Measurements from ENCODE around the gene SH2D7.

Gene SH2D7

GRCh38 chr15:78104566-78105475 is 12.5 kb downstream of the SH2D7 start:
- TF ChIP-seq CTCF (IDR thresholded peaks at IDR 0.05) (no peak), ZFX (IDR thresholded peaks at IDR 0.05; ENCODE audit: borderline replicate concordance) (no peak)
- H3K27ac ChIP-seq = no peak overlapping the region

- no peak overlapping the region for H3K27ac ChIP-seq
These were observed 13.3 kb downstream of the SH2D7 start for GRCh38 chr15:78105476-78106241.

GRCh38 chr15:78107471-78107870 is 15.1 kb downstream of the SH2D7 start:
- H3K27ac ChIP-seq = no peak overlapping the region
- TF ChIP-seq ZFX (IDR thresholded peaks at IDR 0.05; ENCODE audit: borderline replicate concordance) (no peak), CTCF (IDR thresholded peaks at IDR 0.05) (no peak)

More at GRCh38 chr15:78105476-78106241, 13.3 kb downstream of the SH2D7 start:
- no peak for TF ChIP-seq CTCF (IDR thresholded peaks at IDR 0.05)
- no peak for TF ChIP-seq ZFX (IDR thresholded peaks at IDR 0.05; ENCODE audit: borderline replicate concordance)

- TF ChIP-seq CTCF (IDR thresholded peaks at IDR 0.05) (peak; percentile 92), ZFX (IDR thresholded peaks at IDR 0.05; ENCODE audit: borderline replicate concordance) (no peak)
- no peak overlapping the region for H3K27ac ChIP-seq
These were observed 16.1 kb downstream of the SH2D7 start for GRCh38 chr15:78108300-78109084.

- H3K27ac ChIP-seq = no peak overlapping the region
- TF ChIP-seq ZFX (IDR thresholded peaks at IDR 0.05; ENCODE audit: borderline replicate concordance) (no peak), CTCF (IDR thresholded peaks at IDR 0.05) (no peak)
These were observed 16.8 kb downstream of the SH2D7 start for GRCh38 chr15:78109156-78109555.

- TF ChIP-seq ZFX (IDR thresholded peaks at IDR 0.05; ENCODE audit: borderline replicate concordance) (no peak), CTCF (IDR thresholded peaks at IDR 0.05) (no peak)
These were observed 17.7 kb downstream of the SH2D7 start for GRCh38 chr15:78110096-78110495.

More at GRCh38 chr15:78110096-78110495, 17.7 kb downstream of the SH2D7 start:
- H3K27ac ChIP-seq = no peak overlapping the region
